MCF 10A (cell line): ENCODE measurements around the gene NTN1. TPM values are rescaled to one million over a fixed set of nuclear protein-coding genes. Genes with fewer than 3 reads are reported as not detected.
"Not testable (repeated sequence)": the region's sequence is repeated elsewhere in the genome, so short reads cannot be mapped to it uniquely, and the experiment has no call there.

Experiments
- BruUV-seq: library from RNA; stranded (reverse); fragments of 400-500 nt; replicated peaks from 2 replicates; lab custom pipeline; 2021; lab: Mats Ljungman, UMichigan
- CTCF ChIA-PET: fragments of 300-600 bp; sonication (Branson Sonifier 250); formaldehyde crosslinking; extraction: SDS; loops from one replicate; lab custom pipeline; 2021; ENCODE audit warnings: antibody characterized with exemption, inconsistent platforms; lab: Yijun Ruan, JAX
- POLR2A ChIA-PET: fragments of 300-600, 350-650 bp; sonication (Branson Sonifier 250); formaldehyde crosslinking; extraction: SDS; loops from one replicate; lab custom pipeline; 2020; ENCODE audit warnings: antibody characterized with exemption, inconsistent platforms; lab: Yijun Ruan, JAX
- DNase-seq: peaks from one replicate; pipeline ENCODE4 v3.0.0-alpha.2; 2018; ENCODE audit not compliant: unreplicated experiment
- H3K27ac Mint-ChIP-seq: one replicate; pipeline ENCODE4 v1.8.0; 2022; ENCODE audit warnings: mild to moderate bottlenecking, low read depth, mixed read lengths; ENCODE audit not compliant: unreplicated experiment
- H3K27me3 Mint-ChIP-seq: one replicate; pipeline ENCODE4 v1.8.0; 2022; ENCODE audit warnings: mixed read lengths; ENCODE audit not compliant: insufficient read depth, unreplicated experiment
- H3K36me3 Mint-ChIP-seq: one replicate; pipeline ENCODE4 v1.8.0; 2022; ENCODE audit warnings: mild to moderate bottlenecking, moderate library complexity, mixed read lengths; ENCODE audit not compliant: insufficient read depth, unreplicated experiment
- H3K4me1 Mint-ChIP-seq: one replicate; pipeline ENCODE4 v1.8.0; 2022; ENCODE audit warnings: mixed read lengths; ENCODE audit not compliant: insufficient read depth, unreplicated experiment
- H3K4me3 Mint-ChIP-seq: one replicate; pipeline ENCODE4 v1.8.0; 2022; ENCODE audit warnings: mild to moderate bottlenecking, moderate library complexity, mixed read lengths; ENCODE audit not compliant: unreplicated experiment
- H3K9me3 Mint-ChIP-seq: one replicate; pipeline ENCODE4 v1.8.0; 2022; ENCODE audit warnings: mixed read lengths; ENCODE audit not compliant: unreplicated experiment
- CTCF ChIP-seq: fragments of 200-600 bp; IDR thresholded peaks from one replicate; pipeline ENCODE4 v1.8.0; 2022; ENCODE audit warnings: antibody characterized with exemption, mild to moderate bottlenecking; ENCODE audit not compliant: unreplicated experiment
- intact Hi-C: fragments of 100-400 bp; cut with micrococcal nuclease; formaldehyde crosslinking; loops from 2 replicates; pipeline ENCODE4 v1.14.1; 2022
- total RNA-seq: library from RNA; stranded (reverse); gene quantifications from 2 replicates; pipeline ENCODE4 v1.2.3, GENCODE V29; 2022

Gene NTN1
- total RNA-seq, 1 experiment from 2014 or later, result 0.23 TPM

GRCh38 chr17:8979715-8980114 is 41.6 kb upstream of the NTN1 start:
- no peak for DNase-seq
- Mint-ChIP-seq H3K27ac (no peak overlapping the region), H3K4me3 (no peak overlapping the region), H3K9me3 (peaks cover 8% of the 10 kb centered on the region), H3K36me3 (no peaks in the 10 kb centered on the region), H3K4me1 (no peaks in the 10 kb centered on the region), H3K27me3 (no peaks in the 10 kb centered on the region)
- POLR2A ChIA-PET, result no interaction called here
- BruUV-seq, result no TSS peak
- TF ChIP-seq CTCF, result no peak
- CTCF ChIA-PET, result interaction anchor here (0.6 kb wide), 1 partner anchor 1651 kb away, joined by 4 read pairs; no protein-coding TSS in a partner anchor
- intact Hi-C loops, result no loop called here

GRCh38 chr17:8981443-8981842 is 39.9 kb upstream of the NTN1 start:
- Mint-ChIP-seq H3K27ac (no peak overlapping the region), H3K4me3 (no peak overlapping the region), H3K36me3 (no peaks in the 10 kb centered on the region), H3K9me3 (peaks cover 15% of the 10 kb centered on the region), H3K4me1 (no peaks in the 10 kb centered on the region), H3K27me3 (no peaks in the 10 kb centered on the region)
- intact Hi-C loops, result no loop called here
- BruUV-seq, result no TSS peak
- DNase-seq, result no peak
- ChIA-PET POLR2A (interaction anchor here (0.6 kb wide), 1 partner anchor 187 kb away, joined by 5 read pairs; no protein-coding TSS in a partner anchor), CTCF (interaction anchor here (0.7 to 1.7 kb wide), 2 partner anchors 12 to 17 kb away, joined by 3 to 6 read pairs; no protein-coding TSS in a partner anchor)
- no peak for TF ChIP-seq CTCF

- H3K9me3 Mint-ChIP-seq, result peaks cover 15% of the 10 kb centered on the region
- H3K27me3 Mint-ChIP-seq, POLR2A ChIA-PET, DNase-seq, H3K27ac Mint-ChIP-seq, H3K36me3 Mint-ChIP-seq, intact Hi-C loops, H3K4me1 Mint-ChIP-seq, BruUV-seq, H3K4me3 Mint-ChIP-seq: not testable (repeated sequence)
- CTCF ChIA-PET, result interaction anchor here (0.9 kb wide), 1 partner anchor 9 kb away, joined by 3 read pairs; no protein-coding TSS in a partner anchor
These were observed 37.1 kb upstream of the NTN1 start for GRCh38 chr17:8984225-8984624.

- CTCF ChIA-PET, result interaction anchor here (0.6 to 1.7 kb wide), 6 partner anchors 9 to 537 kb away, joined by 3 to 10 read pairs (median 4); no protein-coding TSS in a partner anchor
- Mint-ChIP-seq H3K4me1 (no peaks in the 10 kb centered on the region), H3K27ac (no peak overlapping the region), H3K9me3 (peaks cover 15% of the 10 kb centered on the region), H3K27me3 (no peaks in the 10 kb centered on the region), H3K36me3 (no peaks in the 10 kb centered on the region), H3K4me3 (no peak overlapping the region)
- POLR2A ChIA-PET, result no interaction called here
- no peak for TF ChIP-seq CTCF
- DNase-seq, result no peak
- intact Hi-C loops, result no loop called here
- BruUV-seq, result no TSS peak
These were observed 36.1 kb upstream of the NTN1 start for GRCh38 chr17:8985054-8985701.
